HFFc6 (cell line): ENCODE results near the gene PPM1E. TPM values are rescaled to one million over a fixed set of nuclear protein-coding genes. Genes with fewer than 3 reads are reported as not detected.
A peak's percentile ranks its signal among the peaks of the same experiment; 100 is the strongest.

Source experiments
- DNase-seq: peaks from one replicate; pipeline ENCODE4 v3.0.0-alpha.2; 2018
- H3K27ac Mint-ChIP-seq: 2 replicates; pipeline ENCODE4 v1.8.0; 2020; ENCODE audit warnings: mild to moderate bottlenecking, mixed read lengths
- H3K27me3 Mint-ChIP-seq: 2 replicates; pipeline ENCODE4 v1.8.0; 2021; ENCODE audit warnings: mild to moderate bottlenecking, moderate library complexity, mixed read lengths; ENCODE audit not compliant: insufficient read depth
- H3K36me3 Mint-ChIP-seq: 2 replicates; pipeline ENCODE4 v1.8.0; 2021; ENCODE audit warnings: low read depth, mixed read lengths
- H3K4me1 Mint-ChIP-seq: 2 replicates; pipeline ENCODE4 v1.8.0; 2020; ENCODE audit warnings: low read depth, mixed read lengths
- H3K4me3 Mint-ChIP-seq: 2 replicates; pipeline ENCODE4 v1.8.0; 2020; ENCODE audit warnings: mild to moderate bottlenecking, moderate library complexity, mixed read lengths
- H3K9me3 Mint-ChIP-seq: 2 replicates; pipeline ENCODE4 v1.8.0; 2020; ENCODE audit warnings: mild to moderate bottlenecking, mixed read lengths
- total RNA-seq, 6 experiments: library from RNA; stranded (reverse); fragmentation: NEBNext Ultra II Directional; extraction: Animal tissue kit (Norgen Biotek cat#: 25700); gene quantifications; 2 replicates in 1 of 6; 3 replicates in 5 of 6; pipeline ENCODE4 v1.2.3, GENCODE V29; 2021
- TF ChIP-seq, protein P1 (sequence below): fragments of 200-600 bp; sonication (generic); IDR thresholded peaks from 2 replicates; pipeline ENCODE4 v1.5.0; 2021; ENCODE audit warnings: antibody characterized with exemption, mild to moderate bottlenecking

Gene PPM1E
- total RNA-seq, 6 experiments from 2014 or later = not detected

DNA sequence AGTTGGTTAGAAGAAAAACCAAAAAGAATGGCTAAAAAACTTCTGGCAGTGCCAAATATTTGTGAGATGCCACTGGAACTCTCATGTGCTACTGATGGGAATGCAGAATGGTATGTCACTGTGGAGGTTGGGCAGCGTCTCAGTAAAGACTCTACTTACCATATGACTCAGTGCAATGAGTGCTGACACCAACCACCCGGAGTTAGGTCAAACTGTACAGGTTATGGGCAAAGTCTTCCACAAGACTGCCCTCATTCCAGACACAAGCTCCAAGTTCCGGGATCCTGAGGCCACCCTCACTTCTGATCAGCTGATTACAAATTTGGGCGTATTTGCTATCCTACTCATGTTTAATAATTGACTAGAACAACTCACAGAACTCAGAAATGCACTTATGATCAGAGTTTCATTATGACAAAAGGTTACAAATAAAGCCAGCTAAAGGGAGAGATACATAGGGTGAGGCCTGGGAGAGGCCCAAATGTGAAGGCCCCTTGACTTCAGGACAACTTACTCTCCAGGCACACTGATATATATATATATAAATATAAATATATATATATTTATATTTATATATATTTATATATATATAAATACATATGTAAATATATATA is 236.2 kb downstream of the PPM1E start:
- Mint-ChIP-seq H3K4me1 (peaks cover 38% of the 10 kb centered on the region), H3K4me3 (peak overlapping the region; percentile 51), H3K36me3 (peaks cover 20% of the 10 kb centered on the region), H3K27me3 (peaks cover 2% of the 10 kb centered on the region), H3K9me3 (no peaks in the 10 kb centered on the region), H3K27ac (peak overlapping the region; percentile 86)
- peak; percentile 79 for DNase-seq
- TF ChIP-seq, protein P1, sequence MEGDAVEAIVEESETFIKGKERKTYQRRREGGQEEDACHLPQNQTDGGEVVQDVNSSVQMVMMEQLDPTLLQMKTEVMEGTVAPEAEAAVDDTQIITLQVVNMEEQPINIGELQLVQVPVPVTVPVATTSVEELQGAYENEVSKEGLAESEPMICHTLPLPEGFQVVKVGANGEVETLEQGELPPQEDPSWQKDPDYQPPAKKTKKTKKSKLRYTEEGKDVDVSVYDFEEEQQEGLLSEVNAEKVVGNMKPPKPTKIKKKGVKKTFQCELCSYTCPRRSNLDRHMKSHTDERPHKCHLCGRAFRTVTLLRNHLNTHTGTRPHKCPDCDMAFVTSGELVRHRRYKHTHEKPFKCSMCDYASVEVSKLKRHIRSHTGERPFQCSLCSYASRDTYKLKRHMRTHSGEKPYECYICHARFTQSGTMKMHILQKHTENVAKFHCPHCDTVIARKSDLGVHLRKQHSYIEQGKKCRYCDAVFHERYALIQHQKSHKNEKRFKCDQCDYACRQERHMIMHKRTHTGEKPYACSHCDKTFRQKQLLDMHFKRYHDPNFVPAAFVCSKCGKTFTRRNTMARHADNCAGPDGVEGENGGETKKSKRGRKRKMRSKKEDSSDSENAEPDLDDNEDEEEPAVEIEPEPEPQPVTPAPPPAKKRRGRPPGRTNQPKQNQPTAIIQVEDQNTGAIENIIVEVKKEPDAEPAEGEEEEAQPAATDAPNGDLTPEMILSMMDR = no peak

- Mint-ChIP-seq H3K4me1 (peaks cover 49% of the 10 kb centered on the region), H3K36me3 (peaks cover 23% of the 10 kb centered on the region), H3K9me3 (no peaks in the 10 kb centered on the region), H3K27me3 (peaks cover 2% of the 10 kb centered on the region), H3K4me3 (no peak overlapping the region), H3K27ac (peak overlapping the region; percentile 98)
- TF ChIP-seq, protein P1 = no peak
- DNase-seq = no peak
Measured at GRCh38 chr17:58993311-58993710, 237.7 kb downstream of the PPM1E start.

GRCh38 chr17:58995247-58995940 is 239.7 kb downstream of the PPM1E start:
- Mint-ChIP-seq H3K27ac (no peak overlapping the region; the same call in 1 of the 2 replicates), H3K27me3 (peaks cover 2% of the 10 kb centered on the region), H3K4me3 (no peak overlapping the region; the same call in 1 of the 2 replicates), H3K36me3 (peaks cover 32% of the 10 kb centered on the region; the same call in 1 of the 2 replicates), H3K9me3 (no peaks in the 10 kb centered on the region), H3K4me1 (peaks cover 59% of the 10 kb centered on the region)
- DNase-seq = peak; percentile 25
- TF ChIP-seq, protein P1 = no peak

- Mint-ChIP-seq H3K4me3 (no peak overlapping the region), H3K36me3 (peaks cover 37% of the 10 kb centered on the region), H3K9me3 (no peaks in the 10 kb centered on the region)
Measured at GRCh38 chr17:58996968-58997367, 241.3 kb downstream of the PPM1E start.

DNA sequence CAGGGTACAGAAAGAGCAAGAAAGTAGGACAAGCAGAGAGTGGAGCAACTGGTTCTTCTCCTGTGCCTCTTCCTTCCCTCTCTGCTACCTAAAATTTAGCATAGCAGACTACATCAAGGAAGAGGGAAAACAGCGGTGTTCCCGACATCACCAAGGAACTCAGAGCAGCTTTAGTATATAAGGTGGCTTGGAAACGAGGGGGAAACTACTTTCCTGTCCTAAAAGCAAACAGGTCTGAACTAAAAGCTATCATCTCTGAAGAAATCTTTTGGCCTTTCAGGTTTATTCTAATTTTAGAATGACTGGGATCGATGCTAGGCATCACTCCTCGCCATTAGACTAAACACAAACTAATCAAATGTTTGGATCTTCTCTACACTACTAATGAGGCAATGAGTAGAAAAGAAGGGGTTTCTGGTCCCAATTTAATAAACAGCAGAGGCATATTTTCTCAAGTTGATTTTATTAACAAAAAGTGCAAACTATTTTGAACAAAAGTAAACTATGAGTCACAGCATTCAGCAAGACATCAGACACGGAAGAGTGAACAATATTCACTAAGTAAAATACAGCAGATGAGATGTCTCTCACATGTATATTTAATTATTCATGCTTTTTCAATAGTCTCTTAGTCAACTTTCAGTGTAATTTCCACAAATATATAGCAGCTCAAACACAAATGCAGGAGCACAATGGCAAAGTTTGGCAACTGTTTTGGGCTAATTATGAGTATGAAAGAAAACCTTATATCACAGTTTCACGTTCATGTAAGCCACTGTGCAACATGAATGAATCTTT is 242.3 kb downstream of the PPM1E start:
- Mint-ChIP-seq H3K27me3 (no peaks in the 10 kb centered on the region), H3K27ac (no peak overlapping the region), H3K4me3 (no peak overlapping the region), H3K36me3 (peaks cover 31% of the 10 kb centered on the region), H3K4me1 (peaks cover 59% of the 10 kb centered on the region), H3K9me3 (no peaks in the 10 kb centered on the region)
- no peak for DNase-seq
- TF ChIP-seq, protein P1 = no peak

More at GRCh38 chr17:58996968-58997367, 241.3 kb downstream of the PPM1E start:
- TF ChIP-seq, protein P1 = no peak
- Mint-ChIP-seq H3K27ac (no peak overlapping the region), H3K27me3 (peaks cover 2% of the 10 kb centered on the region), H3K4me1 (peaks cover 62% of the 10 kb centered on the region)
- DNase-seq = no peak
